Forelimb muscle (tissue), 1 donor: Measurements from ENCODE around the gene RPL39L. TPM values are rescaled to one million over a fixed set of nuclear protein-coding genes. Genes with fewer than 3 reads are reported as not detected.
A peak's percentile ranks its signal among the peaks of the same experiment; 100 is the strongest.
"Not testable (repeated sequence)": the region's sequence is repeated elsewhere in the genome, so short reads cannot be mapped to it uniquely, and the experiment has no call there.

Experiments used
- DNase-seq: peaks from one replicate; pipeline ENCODE4 v3.0.0-alpha.2; 2013; ENCODE audit warnings: low read depth
- polyA plus RNA-seq: library from polyadenylated mRNA; unstranded; fragments of 120-200 nt; gene quantifications from one replicate; pipeline ENCODE4 v1.2.1, GENCODE V29; 2013; ENCODE audit not compliant: insufficient read length

RPL39L gene
- 8.9 TPM for polyA plus RNA-seq

DNA sequence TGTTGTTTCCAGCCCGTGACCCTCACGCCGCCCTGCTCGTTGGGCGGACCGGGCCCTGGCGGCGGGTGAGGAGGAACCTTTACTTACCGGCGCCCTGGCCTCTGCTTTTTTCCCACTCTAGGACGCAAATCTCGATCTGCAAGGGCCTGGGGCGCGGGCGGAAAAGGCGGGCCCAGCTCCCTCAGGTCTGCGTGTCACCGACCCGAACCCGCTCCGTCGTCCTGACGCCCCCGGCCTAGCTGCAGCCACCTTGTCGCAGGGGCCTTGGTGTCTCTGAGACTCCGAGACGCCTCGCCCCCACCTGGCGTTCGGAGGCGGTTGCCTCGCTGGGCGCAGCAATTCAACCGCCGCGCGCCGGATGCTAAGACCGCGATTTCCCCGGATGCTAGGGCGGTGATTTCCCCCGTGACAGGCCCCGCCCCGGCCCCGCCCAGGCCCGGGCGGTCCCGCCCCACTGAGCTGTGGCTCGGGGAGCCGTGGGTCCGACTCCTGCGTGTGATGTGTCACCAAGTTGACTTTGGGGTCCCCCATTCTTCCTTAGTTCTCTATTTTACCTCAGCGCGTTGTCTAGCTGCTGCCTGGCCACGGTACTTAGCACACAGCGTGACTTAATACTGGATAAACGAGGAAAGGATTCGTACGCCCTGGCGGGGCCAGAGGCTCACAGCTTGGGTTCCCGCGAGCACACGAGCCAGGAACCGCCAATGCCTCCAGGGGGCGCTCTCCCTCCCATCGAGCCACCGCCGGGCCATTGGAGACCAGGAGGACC, at the start of gene RPL39L:
Gene RPL39L, minus strand, starts transcription at position 371 of the 769 bp plus-strand sequence. CDS start 18,196 bp downstream, outside the sequence.
- DNase-seq, result peak; percentile 38

DNA sequence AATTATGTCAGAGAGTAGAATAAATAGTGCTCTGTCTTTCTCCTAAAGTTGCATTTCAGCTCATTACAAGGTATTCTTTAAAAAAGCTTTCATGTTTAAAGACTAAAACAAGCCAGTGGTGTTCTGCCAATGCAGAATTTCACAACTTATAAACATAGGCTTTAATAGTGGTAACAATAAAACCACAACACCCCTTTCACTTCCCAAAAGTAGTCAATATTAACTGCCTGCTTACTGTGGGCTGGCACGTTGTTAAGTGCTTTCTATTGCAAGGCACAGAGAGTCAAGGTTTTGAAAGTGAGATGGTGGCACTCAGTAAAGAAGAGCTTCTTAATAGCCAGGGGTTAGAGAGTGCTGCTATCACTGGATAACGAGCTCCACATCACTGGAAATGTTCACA, 49.6 kb upstream of the RPL39L start:
- no peak for DNase-seq

DNA sequence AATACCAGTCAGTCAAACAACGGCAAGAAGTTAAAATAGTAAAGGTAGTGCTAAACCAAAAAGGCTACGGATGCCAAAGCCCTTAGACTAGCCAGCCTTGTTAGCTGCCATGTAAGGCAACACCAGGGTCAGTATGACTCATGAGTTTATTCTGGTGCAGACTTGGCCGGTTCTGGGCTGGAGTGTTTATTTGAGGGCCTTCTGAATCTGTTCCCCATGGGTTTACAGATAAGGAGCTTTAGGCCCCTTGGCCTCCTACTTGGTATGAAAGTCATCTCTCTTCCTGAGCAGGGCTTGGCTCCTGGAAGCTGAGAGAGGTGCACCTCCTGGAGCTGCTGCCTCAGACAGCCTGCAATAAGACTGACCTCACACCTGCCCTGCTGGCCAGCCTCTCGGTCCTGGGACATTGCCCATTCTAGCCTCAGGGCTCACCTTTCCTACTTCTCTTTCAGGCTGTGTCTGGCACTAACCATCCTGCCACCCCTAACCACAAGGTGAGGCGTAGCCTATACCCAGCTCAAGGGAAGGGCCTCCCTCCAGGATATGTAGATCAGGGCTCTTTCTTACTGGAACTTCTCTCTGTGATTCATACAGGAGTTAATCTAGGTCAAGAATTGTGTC, 47.6 kb upstream of the RPL39L start:
- no peak for DNase-seq

DNA sequence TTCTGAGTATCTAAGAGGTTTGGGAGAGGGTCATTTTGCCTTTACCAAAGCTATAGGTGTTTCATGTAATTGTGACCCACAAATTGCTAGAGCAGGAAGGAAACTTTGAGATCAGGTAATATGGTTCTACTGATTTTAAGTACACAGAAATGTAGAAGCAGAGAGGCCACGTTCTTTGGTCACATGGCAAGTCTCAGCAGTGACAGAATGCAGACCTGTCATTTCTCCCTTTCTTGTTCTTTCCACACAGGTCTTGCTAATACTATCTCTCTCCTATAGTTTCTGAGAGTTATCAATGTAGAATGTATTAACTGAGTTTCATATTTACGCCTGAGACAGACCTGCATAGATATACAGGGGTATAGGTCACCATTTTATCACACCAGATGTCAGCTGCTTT, 47.1 kb upstream of the RPL39L start:
- no peak for DNase-seq

DNA sequence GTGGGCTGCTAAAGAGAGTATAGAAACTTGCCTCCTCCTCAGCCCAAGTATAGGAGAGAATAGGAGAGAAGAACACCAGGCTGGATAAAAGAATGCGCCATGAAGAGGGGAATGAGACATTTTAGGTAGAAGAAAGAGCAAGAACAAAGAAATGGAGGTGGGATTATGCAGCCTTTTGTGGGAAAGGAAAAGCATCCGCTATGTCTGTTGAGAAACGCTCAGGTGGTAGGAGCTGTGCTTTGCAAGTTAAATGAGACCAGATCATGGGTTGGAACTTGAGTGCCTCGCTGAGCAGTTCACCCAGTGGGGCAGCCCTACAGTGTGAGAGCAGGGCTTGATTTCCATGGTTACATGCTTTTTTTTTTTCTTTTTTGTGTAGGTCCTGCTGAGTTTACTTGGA, 46.5 kb upstream of the RPL39L start:
- no peak for DNase-seq

DNA sequence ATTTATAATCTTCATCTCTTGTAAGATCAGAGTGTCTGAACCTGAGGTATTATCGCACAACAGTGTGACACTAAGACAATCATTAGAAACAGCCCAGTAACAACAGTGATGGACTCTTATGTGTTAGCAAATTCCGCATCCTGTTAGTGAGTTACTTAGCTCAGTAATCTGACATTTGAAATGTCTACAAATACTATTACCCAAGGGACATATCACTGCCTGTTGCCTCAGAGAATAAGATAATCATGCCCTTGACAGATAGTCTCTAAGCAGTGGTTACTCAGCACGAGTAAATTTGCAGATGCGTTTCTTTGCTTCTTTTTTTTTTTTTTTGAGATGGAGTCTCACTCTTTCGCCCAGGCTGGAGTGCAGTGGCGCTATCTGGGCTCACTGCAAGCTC, 44.6 kb upstream of the RPL39L start:
- no peak for DNase-seq

DNA sequence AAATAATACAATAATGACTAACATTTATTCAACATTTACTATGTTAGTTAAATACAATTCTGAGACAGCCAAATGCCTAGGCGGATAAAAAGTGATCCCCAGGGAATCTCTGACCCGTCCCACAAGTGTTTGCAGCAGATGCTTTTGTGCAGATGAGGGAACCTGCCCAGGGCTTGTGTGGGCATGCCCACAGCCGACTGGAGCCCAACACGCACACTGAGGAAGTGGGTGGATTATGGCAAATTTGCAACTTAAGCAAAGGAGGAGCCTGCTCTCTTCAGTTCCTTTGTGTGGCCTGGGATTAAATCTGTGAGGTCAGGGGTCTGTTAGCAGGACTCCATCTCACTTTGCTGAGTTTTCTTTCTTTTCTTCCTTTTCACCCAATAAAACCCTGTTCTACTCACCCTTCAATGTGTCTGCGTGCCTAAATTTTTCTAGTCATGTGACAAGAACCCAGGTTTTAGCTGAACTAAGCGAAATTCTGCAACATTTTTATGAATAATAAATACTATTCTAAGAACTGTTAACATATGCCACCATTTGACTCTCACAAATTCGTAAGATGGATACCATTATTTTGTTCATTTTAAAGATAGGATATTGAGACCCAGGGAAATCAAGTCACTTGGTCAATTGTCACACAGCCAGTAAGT, 44.0 kb upstream of the RPL39L start:
- DNase-seq, result no peak

DNA sequence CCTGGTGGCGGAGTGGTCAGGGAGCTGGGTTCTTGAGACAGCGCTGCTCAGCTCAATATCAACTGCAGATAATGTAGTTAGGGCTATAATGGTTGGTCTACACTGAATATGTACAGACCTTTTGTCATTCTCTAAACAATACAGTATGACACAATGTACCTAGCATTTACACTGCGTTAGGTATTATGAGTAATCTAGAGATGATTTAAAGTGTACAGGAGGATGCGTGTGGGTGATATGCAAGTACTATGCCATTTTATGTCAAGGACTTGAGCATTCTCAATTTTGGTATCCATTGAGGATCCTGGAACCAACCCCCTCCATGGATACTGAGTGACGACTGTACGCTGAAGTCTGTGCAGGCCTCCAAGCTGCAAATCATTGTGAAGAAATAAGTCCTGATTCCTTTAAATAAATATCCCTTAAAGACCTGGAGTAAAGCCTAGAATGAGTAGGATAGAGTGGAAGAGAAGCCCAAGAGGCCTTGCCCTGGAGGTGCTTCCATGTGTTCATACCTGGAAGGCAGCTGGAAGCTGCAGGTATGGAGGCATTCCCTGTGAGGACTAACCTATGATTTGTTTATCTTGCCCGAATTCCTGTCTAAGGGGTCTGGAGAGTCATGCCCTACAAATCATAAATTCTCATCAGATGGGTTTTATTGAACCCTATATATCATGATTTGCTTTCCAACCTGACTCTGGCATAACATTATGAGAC, 42.3 kb upstream of the RPL39L start:
- no peak for DNase-seq

DNA sequence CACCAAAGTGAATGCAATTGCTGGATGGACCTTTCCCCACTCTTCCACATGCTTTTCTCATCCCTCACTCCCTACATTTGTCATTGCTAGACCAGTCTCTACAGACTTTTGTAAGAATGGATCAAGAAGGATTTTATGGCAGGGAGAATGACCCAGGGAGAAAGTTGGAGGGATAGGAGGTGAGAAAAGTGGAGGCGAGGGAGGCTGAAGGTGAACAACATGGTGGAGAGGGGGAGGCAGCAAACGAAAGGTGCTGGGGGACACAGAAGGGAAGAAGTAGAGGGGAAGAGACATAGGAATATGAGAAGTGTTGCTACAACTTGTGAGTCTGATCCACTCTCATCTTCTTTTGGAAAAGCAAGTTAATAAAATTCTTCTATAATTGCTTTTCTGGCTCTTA, 33.6 kb upstream of the RPL39L start:
- DNase-seq, result no peak

DNA sequence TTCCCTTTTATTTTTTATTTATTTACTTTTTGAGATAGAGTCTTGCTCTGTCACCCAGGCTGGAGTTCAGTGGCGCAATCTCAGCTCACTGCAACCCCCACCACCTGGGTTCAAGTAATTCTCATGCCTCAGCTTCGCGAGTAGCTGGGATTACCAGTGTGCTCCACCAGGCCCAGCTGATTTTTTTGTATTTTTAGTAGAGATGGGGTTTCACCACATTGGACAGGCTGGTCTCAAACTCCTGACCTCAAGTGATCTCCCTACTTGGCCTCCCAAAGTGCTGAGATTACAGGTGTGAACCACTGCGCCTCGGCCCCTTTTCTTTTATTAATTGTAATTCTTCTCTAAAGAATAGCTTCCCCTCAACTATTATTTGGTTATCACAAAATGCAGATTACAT, 31.6 kb upstream of the RPL39L start:
- DNase-seq, result not testable (repeated sequence)

DNA sequence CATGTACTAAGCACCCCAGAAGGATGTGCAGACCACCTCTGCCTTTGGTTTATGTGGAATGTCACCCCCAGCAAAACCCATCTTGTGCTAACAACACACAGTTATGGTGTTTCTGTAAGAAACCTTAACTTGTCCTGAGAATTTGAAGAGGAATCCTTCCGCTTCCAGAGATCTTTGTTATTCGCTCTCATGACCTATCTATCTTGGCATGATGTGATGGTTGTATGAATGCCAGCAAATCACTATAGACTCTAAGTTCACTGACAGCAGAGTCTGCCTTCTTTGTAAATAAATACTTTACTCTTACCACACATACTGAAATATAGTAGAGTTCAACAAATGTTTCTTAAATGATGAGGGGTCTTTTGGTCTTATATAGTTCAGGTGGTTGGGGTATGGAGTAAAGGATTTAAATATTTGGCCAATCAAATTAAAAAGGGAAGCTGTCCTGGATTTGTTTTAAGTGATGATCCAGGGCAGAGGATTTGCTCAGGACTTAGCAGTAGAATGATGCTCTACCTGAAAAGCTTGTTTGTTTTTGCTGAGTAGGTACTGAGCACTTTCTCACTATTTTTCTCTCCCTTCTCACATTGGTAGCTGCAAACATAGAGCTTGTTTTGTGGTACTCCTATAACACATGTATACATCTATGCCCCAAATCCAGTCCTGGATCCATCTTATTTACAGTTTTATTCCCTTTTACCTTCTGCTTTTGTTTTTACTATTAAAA, 30.1 kb upstream of the RPL39L start:
- no peak for DNase-seq

DNA sequence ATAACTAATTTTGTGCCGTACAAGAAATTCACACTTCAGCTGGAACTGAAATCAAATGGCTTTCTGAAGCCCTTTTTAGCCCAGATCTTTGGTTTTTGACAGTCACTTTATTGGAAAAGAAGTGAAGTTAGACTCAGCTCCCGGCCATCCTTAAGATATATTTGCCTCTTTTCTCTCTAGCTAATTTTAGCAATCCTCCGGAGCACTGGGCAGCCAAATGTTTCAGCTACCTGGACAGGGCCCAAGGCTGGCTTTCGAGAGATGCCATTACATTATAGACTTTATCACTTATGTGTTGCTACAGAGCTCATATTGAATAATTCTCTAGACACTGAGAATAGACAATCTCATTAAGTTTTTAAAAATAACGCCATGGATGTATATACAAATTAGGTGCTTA, 28.5 kb upstream of the RPL39L start:
- no peak for DNase-seq

DNA sequence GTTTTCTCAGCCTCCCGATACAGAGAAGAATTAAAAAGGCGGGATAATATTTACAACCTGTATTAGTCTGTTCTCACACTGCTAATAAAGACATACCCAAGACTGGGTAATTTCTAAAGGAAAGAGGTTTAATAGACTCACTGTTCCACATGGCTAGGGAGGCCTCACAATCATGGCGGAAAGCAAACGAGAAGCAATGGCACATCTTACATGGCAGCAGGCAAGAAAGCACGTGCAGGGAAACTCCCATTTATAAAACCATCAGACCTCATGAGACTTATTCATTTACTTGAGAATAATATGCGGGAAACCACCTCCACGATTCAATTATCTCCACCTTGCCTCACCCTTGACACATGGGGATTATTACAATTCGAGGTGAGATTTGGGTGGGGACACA, 27.5 kb upstream of the RPL39L start:
- no peak for DNase-seq

DNA sequence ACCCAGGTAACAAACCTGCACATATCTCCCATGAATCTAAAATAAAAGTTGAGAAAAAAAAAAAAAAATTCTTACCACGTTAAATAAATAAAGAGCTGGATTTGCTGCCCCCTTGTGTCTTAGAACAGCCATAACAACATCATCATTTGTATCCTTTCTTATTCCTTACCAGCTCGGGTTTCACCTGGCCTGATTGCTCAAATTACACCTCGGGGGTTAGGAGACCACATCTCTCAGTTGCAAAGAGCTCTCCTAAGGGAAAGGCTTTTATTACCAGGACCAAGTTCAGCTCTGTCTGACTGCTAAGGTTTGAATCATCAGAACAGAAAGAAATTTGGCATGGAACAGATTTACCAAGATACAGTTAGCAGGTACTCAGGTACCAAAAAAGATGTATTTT, 25.8 kb upstream of the RPL39L start:
- peak; percentile 24 for DNase-seq

DNA sequence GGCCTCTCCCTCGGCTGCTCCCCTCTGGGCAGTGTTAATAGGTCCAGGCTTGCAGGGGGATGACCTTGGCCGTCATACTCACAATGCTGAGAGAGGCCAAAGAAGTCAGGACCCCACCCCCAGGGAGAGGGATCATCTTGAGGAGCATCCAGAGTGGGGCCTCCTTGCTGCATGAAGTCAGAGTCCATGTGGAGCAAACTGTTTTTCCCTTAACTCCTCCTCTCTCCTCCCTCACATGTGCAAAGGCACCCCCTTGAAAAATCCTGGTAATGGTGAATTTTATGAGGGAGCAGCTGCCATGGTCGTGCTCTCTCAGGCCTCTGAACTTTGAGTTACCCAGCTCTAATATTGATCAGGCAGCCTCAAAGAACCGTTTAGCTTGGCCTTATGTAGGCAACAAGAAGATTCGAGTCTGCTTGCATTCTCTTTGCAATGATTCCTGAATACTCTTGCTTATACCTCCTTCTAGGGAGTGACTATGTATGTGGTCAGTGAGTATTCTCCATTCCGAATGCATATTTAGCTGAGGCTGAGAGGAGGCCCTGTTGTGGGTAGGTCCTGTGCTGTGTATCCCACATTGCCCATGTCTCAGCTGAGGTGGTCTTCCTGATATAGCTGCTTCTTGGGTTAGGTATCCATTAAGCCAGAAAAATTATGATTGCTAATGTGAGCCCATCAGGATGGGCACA, 23.1 kb upstream of the RPL39L start:
- DNase-seq, result no peak

DNA sequence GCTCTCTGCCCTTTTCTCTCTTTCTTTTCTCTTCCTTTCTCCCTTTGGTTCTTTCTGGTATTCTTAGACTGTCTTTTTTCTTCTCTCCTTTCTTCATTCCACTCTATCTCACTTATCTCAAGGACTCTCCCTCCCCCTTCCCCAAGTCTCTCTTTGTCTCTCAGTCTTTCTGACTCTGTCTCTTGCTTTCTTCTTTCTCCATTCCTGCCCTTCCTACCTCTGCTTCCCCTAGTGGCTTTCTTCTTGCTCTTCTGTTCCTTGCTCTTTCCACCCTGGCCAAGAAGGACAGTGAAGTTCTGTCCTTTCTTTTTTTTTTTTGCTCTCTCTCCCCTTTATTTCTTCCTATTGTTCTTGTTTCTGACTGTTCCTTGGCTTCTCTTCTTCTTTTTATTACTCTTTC, 22.3 kb upstream of the RPL39L start:
- DNase-seq, result no peak

DNA sequence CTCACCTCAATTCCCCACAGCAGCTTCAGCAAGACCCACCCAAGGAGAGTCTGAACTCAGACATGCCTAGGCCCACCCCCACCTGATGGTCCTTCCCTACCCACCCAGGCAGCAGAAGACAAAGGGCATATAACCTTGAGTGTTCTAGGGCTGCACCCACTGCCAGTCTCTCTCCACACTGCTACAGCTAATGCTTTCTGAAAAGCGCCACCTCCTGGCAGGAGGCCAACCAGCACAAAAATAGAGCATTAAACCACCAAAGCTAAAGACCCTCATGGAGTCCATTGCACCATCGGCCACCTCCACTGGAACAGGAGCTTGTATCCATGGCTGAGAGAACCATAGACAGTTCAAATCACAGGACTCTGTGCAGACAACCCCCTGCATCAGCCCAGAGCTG, 11.3 kb upstream of the RPL39L start:
- DNase-seq, result no peak

DNA sequence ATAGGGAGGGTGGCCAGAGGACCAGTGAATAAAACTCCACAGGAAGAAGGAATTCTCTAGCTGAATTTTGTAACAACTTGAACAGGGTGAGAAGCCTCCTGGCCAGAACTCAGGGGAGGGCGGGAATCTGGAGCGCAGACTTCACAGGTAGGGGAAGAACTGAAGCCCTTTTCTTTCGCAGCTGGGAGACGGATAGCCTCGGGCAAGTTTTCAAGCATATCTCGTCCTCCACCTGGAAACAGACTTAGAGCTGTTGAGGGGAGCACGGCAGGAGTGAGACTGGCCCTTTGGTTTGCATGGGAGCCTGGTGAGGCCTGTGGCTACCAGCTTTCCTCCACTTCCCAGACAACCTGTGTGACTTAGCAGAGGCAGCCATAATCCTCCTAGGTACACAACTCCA, 10.9 kb upstream of the RPL39L start:
- DNase-seq, result no peak

DNA sequence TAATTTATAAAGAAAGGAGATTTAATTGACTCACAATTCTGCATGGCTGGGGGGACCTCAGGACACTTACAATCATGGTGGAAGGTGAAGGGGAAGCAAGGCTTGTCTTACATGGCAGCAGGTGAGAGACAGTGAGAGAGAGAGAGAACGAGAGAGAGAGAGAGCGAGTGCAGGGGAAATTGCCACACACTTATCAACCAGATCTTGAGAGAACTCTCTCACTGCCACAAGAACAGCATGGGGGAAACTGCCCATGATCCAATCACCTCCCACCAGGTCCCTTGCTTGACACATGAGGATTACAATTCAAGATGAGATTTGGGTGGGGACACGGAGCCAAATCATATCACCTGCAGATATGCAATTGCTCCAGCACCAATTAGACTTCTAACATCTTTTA, 7.1 kb upstream of the RPL39L start:
- DNase-seq, result no peak

DNA sequence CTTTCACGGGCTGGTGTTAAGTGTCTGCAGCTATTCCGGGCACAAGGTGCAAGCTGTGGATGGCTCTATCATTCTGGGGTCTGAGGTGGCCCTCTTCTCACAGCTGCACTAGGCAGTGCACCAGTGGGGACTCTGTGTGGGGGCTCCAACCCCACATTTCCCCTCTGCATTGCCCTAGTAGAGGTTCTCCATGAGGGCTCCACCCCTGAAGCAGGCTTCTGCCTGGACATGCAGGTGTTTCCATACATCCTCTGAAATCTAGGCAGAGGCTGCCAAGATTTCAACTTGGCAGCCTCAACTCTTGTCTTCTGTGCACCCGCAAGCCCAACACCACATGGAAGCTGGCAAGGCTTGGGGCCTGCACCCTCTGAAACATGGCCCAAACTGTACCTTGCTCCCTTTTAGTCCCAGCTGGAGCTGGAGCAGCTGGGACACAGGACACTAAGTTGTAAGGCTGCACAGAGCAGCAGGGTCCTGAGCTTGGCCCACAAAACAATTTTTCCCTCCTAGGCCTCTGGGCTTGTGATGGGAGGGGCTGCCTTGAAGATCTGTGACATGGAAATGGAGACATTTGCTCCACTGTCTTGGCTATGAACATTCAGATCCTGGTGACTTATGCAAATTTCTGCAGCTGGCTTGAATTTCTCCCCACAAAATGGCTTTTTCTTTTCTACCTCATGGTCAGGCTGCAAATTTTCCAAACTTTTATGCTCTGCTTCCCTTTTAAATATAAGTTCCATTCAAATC, 6.0 kb upstream of the RPL39L start:
- no peak for DNase-seq
